T follicular helper cell (primary cell): ENCODE results near the gene RAMP3.
"Not testable (repeated sequence)": the region's sequence is repeated elsewhere in the genome, so short reads cannot be mapped to it uniquely, and the experiment has no call there.

ENCODE experiments used
- DNase-seq: peaks from one replicate; pipeline ENCODE4 v3.0.0-alpha.2; 2020; ENCODE audit warnings: low read depth

RAMP3 gene

DNA sequence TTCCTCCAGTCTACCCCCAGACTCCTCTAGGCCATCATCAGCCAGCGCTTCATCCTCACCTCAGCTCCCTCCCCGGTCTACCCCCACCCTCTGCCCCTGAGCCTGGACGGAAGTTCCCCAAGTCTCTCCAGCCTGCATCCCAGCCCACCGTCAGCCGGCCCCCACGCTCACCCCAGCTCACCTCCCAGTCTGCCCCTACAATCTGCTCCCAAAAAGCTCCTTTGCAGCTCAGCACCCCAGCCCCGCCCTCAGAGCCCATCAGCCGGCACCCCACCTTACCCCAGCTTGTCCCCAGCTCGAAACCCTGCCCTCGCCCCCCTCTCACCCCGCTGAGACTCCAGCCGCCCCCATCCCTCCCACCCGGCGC lies 322 bp upstream of the RAMP3 start:
- DNase-seq: no peak

DNA sequence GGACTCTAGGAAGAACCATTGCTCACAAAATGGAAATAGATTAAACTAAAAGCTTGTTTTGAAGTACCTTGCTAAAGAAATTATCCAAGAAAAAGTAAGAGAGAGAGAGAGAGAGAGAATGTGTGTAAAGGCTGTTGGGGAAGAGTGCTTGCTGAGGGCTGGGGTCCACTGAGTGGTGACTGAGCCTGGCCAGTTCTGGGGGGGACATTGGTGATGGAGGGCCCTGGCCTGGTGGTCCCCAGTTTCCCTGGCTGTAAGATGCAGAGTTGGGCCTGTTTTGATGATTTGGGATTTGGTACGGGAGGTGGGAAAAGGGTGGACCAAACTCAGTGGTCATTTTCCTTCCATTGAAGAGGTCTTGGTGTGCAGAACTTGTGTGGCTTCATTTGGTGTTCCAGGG lies 880 bp downstream of the RAMP3 start:
- no peak for DNase-seq

DNA sequence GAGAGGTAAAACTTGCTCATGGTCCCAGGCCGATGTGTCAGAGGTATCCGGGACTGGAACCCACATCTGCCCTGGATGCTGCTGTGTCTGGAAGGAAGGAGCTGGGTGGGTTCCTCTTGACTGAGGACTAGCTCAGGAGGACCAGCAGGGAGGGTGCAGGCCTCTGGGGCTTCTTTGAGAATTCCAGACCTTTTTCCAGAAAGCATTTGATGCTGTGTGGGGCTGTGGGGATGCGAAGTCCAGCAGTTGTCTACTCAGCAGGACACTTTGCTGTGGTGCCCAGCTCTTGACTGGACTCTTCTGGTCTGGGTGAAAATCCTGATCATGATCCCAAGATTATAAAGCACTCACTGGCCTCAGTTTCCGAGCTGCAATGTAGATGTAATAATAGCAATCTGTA lies 1.7 kb downstream of the RAMP3 start:
- DNase-seq: no peak

DNA sequence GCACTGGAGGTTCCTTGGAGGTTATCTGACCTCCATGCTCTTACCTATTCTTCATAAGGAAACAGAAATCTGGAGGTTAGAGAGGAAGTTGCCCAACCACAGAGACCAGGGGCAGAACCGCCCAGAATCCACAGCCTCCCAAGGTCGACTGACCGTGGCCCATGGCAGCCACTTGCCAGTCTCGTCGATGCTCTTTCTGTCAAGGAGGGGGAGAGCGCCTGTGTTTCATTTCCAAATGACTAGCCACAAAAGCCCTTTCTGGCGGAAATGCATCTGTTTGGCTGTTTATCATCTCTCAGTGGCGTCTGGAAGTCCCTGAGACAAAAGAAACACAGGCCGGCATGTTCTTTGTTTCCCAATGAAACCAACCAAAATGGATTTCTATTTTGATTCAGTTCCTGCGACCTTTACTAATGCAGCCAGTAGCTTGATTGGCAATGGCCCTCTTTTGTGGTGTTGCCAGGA lies 2.9 kb downstream of the RAMP3 start:
- DNase-seq: no peak

DNA sequence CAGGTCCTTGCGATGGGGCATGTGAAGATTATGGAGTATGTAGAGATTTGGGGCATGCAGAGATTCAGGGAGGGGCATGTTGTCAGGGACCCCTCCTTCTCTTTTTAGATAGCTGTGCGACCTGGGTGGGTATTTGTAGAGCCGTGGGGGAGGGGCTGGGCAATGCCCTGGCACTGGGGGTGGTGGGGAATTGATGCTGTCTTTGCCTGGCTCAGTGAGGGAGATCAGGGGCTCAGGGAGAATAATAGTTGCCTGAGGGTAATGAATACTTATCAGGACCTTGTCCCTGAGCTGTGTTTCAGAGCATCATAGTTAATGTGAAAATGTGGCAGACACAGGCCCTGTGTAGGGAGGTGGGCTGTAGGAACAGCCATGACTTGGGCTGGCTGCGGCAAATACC lies 3.5 kb downstream of the RAMP3 start:
- no peak for DNase-seq

DNA sequence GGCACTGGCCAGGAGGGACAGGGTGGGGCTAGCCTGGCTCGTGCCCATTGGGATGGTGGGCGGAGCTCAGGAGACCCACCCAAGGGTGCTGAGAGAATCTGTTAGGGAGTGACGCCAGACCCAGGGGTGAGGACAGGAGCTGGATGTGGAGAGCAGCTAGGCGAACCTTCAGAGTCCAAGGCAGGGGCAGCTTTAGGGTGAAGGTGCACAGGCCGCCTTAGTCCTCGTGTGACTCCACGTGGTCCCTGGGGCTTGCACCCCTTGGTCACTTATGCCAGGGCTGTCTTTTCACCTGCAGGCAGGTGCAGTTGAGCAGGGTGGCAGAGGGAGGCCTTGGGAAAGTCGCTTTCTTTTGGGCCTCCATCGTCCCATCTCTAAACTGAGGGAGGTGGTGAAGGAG lies 4.3 kb downstream of the RAMP3 start:
- DNase-seq: no peak

DNA sequence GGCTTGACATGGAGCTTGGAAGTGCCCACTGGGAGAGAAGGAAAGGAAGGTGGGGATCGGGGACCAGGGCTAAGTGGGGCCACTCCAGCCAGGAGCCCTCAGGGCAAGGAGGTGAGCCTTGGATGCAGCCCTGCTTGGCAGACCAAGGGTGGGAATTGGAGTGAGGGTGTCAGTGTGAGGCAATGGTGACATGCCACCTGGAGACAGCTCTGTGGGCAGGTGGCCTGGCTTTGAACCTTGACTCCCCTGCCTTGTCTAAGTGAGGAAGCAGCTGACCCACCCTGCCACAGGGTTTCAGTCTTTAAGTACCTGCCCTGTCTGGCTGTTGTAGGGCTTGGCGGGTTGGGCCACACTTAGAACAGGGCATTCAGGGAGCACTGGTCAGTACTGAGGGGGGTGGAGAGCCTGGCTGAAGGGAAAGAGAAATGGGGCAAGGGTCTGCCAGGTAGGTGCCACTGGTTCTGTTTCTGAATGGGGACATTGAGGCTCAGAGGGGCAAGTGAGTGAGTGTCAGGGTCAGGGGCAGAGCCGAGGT lies 4.8 kb downstream of the RAMP3 start:
- DNase-seq: no peak

DNA sequence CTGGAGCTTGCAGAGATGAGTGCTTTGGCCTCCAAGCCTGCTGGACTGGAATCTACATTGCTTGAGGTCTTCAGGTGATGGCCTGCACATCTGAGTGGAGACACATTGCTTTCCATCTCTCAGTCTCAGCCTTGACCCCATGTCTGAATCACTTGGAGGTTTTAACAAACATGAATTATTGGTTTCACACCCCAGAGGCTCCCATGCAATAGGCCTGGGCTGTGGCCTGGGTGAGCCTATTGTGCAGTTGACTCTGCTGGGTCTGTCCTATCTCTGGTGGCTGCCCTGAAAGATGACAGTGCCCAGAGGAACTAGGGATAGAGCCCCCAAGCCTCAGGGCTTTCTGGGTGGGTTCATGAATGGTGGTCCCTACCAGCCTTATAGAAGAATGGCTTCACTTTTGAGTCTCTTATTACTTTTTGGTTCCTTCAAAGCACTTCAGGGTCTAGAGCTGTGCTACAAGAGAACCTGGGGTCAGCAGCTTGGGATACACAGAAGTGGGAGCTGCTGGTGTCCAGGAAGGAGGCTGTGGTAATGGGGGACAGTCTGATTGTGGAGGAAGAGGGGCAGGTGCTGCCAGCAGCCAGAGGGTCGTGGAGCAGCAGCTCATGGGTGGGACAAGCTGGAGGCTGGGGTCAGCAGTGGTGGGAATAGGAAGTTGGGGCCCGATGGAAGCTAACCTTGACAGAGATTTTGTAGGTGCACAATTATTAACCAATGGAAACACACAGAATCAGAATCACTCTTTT lies 5.5 kb downstream of the RAMP3 start:
- DNase-seq: no peak

DNA sequence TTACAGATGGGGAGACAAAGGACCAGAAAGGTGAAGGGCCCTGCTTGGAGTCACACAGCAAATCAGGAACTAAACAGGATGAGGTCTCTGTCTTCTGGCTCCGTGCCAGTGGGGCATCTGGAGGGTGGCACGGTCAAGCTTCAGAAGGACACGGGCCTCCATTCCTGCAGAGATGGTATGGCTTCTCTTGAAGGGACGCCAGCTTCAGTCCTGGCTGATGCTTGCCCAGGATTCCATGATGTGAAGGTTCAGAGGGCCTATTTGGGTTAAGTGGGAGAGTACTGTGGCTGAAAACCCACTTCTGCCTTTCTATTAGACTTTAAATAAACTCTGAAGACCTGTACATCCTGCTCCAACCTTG lies 6.1 kb downstream of the RAMP3 start:
- DNase-seq: no peak

DNA sequence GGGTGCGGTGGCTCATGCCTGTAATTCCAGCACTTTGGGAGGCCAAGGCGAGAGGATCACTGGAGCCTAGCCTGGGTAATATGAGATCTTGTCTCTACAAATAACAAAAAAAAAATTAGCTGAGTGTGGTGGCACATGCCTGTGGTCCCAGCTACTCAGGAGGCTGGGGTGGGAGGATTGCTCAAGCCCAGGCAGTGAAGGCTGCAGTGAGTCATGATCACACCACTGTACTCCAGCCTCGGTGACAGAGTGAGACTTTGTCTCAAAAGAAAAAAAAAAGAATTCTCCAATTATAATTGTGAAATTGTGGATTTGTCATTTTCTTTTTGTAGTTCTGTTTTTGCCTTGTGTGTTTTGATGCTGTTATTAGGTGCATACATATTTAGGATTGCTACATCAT lies 6.7 kb downstream of the RAMP3 start:
- not testable (repeated sequence) for DNase-seq

DNA sequence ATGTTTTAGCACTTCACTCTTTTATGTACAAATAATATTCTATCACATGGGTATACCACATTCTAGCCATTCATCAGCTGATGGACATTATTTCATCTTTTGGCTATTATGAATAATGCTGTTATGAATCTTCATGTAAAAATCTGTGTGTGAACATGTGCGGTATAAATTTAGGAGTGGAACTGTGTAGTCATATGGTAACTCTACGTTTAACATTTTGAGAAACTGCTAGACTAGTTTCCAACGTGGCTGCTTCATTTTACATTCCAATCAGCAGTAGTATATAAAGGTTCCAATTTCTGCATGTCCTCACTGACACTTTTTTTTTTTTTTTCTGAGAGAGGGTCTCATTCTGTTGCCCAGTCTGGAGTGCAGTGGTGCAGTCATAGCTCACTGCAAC lies 8.3 kb downstream of the RAMP3 start:
- DNase-seq: no peak

DNA sequence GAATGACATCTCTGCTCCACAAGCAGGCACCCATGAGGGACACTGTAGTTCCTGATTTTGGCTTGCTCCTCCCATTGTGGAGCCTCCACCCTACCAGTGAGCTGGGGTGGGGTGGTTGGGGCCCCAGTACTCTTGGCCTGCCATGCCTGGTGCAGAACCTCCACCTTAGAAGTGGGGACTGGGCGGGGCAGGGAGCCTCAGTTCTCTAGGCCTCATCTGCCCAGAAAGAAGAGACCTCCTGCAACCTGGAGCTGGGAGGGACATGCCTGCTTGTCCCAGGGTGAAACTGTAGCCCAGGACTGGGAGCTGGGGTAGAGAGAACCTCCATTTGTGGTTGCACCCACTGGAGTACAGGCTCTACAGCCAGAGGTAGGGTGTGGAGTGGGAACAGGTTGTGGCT lies 14.4 kb downstream of the RAMP3 start:
- DNase-seq: no peak

DNA sequence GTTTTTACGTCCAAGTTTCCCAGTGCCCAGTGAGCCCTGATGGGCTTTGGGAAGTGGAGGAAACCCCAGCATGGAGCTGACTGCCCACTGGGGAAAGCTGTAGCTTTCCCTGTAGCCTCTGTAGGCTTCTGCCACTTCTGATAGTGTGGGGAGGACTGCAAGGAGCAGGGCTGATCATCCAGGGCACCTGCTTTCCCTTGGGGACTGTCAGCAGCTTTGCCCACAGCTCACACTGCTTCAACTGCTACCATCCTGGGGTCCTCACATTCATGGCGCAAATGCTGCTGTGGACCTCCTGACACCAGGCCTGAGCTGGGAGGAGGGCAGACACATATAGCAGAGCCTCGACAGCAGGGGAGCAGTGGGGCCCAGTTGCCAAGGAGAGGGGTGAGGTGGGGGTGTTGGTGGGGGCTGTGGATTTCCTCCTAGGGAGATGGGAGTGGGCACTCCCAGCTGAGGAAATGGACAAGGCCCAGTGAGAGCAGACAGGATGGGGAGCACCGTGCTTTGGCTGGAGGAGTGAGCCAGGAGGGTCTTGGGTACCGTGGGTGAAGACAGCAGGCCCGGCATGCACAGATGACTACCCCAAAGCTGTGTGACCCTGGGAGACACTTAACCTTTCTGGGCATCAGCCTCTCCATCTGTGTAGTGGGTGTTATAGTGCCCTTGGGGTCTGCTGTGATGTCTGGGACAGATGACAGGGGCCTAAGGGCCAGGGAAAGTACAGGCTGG lies 16.2 kb downstream of the RAMP3 start:
- no peak for DNase-seq

DNA sequence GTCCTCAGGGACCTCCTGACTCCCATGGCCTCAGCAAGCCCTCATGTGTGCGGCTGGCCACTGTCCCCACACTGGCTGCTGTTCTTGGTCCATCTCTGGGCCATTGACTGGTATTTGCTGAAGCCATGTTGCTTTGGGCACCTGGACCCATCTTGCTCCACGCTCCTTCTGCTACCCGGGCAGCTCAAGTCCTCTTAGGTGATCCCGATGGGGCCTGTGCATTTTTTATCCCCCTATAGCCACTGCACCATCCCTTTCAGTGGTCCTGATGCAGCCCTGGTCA lies 16.7 kb downstream of the RAMP3 start:
- DNase-seq: no peak

DNA sequence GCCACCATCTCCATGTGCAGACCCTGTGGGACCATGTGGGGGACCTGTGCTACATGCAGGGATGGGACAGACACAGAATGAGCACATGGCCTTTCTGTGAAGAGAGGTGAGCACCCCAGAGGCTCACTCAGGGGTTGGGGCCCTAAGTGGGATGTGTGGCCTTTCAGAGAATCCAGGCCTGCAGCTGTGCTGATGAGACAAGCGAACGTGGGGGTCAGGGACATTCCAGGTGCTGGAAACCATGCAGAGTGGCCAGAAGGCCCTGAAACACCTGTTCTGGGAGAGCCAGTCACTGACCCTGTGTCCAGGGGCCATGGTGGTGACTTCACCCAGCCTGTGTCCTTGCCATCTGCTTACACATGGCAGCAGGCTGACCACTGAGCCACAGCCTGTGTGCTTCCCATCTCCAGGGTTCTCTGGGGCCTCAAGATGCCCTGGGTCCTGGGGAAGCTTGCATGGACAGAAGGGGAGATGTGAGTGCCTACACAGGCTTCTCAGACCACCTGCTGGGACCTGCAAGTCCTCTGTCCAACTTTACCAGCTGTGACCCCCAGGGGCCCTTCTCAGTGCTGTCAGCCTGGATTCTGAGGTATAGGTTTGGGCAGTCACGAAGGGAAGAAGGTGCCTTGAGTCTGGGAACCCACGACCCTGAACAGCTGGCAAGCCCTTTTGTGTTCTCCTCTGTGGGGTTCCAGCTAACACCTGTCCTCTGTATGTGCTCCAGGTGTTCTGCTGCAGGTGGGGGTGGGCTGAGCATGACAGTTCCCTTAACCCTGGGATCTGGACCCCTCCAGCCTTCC lies 17.6 kb downstream of the RAMP3 start:
- DNase-seq: no peak

DNA sequence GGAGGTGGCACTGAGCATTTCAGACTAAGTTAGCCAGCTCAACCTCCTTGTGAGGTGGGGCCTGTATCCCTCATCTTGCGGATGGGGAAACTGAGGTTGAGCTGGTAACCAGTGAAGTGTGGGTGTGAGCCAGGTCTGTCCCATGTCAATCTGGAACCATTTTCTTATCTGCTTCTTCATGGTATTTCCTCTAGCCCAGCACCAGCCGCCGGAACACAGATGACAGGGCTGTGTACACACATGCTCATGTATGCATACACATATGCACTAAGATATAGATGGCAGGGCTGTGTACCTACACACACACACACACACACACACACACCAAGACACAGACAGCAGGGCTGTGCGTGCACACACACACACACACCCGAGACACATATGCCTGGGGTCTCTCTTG lies 18.5 kb downstream of the RAMP3 start:
- DNase-seq: no peak

DNA sequence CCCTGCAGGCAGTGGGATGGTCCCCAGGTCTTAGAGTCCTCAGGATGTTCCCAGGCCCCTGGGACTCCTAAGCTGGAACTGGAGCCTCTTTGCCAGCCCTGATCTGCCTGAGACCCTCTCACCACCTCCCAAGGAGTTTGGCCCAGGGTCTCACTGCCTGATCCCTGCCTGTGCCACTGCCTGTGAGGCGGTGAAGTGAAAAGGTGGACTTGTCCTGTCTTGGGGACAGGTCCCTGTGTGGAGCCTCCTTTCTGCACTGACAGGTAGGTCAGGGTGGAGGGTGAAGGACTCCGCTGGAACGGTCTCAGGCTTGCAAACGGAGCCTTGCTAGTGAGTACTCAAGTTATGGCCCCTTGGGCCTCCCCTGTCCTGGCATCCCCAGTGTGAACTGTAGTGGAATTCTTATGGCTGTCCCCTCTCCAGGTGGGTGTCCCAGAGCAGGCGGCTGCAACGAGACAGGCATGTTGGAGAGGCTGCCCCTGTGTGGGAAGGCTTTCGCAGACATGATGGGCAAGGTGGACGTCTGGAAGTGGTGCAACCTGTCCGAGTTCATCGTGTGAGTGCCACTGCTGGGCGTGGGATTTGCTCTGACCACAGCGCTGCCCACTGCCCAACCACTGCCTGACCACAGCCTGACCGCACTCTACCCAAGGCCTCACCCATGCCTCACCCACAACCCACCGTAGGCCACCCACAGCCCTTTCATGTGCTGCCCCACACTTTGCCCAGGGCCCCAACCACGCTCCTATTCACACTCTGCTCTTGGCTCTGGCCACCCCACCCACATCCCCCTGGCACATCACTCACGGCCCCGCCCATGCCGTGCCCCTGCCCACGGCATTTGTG lies 19.5 kb downstream of the RAMP3 start:
- DNase-seq: no peak

DNA sequence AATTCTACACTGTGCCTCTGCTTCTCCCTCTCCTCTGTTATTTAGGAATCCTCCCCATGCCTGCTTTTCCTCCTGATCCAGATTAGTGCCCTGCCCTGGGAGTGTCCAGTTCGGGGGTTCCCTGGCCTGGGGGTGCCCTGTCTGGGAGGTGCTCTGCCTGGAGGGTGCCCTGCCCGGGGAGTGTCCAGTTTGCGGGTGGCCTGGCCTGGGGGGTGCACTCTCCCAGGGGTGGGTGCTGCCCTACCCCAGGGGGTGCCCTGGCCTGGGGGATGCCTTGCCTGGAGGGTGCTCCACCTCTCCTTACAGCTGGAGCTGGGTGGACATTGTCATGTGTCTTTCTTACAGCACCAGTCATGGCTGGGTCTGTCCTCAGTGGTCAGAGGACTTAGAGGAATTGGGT lies 20.2 kb downstream of the RAMP3 start:
- DNase-seq: no peak

DNA sequence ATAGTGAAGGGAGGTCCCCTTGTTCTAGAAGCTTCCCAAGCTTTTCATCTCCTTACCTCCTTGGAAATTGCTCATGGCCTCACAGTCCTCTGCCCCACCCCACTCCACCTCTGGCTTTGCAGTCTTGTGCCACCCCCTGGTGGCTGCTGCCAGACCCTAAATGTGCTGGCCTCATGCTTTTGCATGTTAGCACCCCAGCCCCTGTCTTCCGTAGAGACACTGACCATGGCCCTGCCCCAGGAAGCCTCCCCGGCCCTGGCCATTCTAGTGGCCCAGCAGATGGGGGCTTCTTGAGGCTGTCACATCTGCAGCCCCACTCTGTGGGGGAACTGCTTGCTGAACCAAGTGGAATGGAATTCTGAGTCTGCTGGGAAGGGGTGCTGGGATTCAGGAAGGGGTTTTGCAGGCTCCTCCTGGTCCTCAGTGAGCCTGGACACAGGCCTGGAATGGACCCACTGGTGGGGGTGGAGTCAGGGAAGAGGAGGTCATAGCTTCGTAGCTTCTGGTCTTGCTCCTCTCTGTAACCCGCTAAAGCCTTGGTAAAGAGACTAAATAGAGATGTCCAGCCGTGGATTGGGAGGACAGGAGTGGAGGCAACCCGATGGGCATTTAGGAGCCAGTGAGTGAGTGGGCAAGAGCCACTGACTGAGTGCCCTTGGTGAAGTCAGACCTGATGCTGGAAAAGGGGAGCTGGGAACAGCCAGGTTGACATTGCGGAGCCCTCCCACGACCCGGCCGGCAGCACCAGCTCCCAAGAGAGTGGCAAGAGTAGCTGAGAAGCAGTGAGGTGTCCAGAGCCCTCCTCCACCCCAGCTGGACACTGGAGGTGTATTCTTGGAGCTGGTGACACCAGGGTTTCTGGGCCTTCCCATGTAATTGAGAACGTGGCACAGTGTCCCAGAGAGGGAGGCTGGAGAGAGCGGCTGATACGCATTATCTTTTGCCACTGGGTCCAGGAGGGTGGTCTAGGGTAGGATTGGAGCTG lies 20.9 kb downstream of the RAMP3 start:
- no peak for DNase-seq

DNA sequence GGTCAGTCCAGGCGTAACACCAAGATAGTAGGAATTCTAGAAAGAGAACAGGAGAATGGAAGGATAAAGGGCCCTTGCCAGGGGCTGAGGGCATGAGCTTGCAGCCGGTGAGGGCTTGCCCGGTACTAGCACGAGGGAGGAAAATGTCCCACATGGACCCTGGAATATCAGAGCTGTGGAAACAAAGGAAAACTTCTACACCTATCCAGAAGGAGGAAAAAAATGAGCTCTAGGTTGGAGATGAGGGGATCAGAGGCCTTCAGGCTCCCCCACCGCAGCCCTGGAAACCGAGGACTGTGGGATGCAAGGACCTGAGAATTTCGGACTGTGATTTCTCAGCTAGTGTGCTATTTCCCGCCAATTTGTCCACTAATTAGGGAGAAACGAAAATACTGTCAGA lies 22.1 kb downstream of the RAMP3 start:
- no peak for DNase-seq
